Neural progenitor cell (in vitro differentiated cells): ENCODE measurements around the gene AP3S2.

Experiments
- EZH2 ChIP-seq: fragments of 200-600 bp; sonication (generic); IDR thresholded peaks from 2 replicates; pipeline ENCODE4 v1.6.1; 2017; ENCODE audit warnings: antibody characterized with exemption, mild to moderate bottlenecking, moderate library complexity
- EZH2phosphoT487 ChIP-seq: fragments of 200-600 bp; sonication (generic); IDR thresholded peaks from 2 replicates; pipeline ENCODE4 v1.6.1; 2017; ENCODE audit warnings: antibody characterized with exemption
- TF ChIP-seq, protein P1 (sequence below): fragments of 200-600 bp; sonication (generic); IDR thresholded peaks from 2 replicates; pipeline ENCODE4 v1.5.1; 2017; ENCODE audit warnings: antibody characterized with exemption, mild to moderate bottlenecking

DNA sequence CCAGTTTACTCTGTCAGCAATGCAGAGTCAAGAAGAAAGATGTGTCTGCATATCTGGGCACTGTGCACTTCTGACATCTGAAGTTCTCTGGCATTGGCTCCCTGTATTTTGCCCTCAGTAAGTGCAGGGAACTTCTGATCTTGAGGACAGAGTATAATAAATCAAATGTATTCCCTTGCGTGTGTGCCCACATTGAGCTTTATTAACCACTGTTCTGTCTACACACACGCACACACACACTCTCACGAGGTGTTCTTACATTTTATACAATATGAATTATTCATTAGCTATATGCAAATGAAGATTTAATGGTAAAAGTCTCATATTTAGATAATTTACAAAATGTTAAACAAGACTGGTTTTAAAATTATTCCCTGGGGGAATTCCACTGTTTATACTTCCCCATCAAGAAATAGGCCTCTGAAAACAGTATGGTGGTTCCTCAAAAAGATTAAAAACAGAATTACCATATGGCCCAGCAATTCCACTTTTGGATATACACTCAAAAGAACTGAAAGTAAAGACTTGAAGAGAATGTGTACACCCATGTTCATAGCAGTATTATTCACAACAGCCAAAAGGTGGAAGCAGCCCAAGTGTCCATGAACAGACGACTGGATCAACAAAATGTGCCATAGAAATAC, 54.5 kb downstream of the AP3S2 start:
- TF ChIP-seq, protein P1, sequence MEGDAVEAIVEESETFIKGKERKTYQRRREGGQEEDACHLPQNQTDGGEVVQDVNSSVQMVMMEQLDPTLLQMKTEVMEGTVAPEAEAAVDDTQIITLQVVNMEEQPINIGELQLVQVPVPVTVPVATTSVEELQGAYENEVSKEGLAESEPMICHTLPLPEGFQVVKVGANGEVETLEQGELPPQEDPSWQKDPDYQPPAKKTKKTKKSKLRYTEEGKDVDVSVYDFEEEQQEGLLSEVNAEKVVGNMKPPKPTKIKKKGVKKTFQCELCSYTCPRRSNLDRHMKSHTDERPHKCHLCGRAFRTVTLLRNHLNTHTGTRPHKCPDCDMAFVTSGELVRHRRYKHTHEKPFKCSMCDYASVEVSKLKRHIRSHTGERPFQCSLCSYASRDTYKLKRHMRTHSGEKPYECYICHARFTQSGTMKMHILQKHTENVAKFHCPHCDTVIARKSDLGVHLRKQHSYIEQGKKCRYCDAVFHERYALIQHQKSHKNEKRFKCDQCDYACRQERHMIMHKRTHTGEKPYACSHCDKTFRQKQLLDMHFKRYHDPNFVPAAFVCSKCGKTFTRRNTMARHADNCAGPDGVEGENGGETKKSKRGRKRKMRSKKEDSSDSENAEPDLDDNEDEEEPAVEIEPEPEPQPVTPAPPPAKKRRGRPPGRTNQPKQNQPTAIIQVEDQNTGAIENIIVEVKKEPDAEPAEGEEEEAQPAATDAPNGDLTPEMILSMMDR: no peak
- TF ChIP-seq EZH2 (no peak), EZH2phosphoT487 (no peak)
